CD4-positive, alpha-beta T cell treated with Interleukin-15 for 4 hours (primary cell): Measurements from ENCODE around the gene RPA3.

ENCODE experiments used
- DNase-seq: peaks from one replicate; pipeline ENCODE4 v3.0.0-alpha.2; 2020; ENCODE audit warnings: low spot score

RPA3 gene

DNA sequence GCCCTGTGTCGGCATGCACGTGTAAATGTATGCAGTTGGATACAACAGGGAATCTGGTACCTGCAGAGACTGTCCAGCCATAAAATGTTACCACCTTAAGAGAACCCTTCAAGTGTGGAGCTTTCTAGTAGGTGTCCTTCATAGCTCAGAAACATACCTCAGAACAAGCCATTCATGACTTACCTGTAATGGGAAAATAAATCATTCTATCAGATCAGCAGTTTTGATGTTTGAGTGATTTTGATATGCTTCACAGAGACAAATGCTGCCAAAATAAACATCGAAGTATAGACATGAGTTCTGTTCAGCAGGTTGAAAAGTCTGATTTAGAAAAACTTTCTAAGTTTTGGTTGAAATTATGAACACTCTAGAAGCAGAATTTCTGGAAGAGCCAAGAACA is 111.4 kb downstream of the RPA3 start:
- DNase-seq = no peak

- no peak for DNase-seq
These were observed 122.2 kb downstream of the RPA3 start for GRCh38 chr7:7596176-7596575.

DNA sequence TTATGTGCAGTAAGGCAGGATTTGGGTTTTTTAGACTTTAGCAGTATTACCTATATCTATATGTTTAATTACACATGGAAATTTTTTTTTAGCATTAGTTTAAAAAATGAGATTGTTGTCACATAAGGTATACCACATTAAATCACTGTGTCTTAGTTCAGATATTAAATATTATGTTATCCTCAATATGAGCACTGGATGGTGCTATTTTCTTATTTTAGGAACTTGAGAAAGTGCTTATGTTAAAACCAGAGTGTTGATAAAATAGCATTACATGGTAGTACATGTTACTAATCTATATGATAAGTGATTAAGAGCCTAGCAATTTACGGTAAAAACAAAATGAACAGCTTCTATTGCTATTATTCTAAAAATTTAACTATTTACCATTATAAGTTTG is 123.0 kb downstream of the RPA3 start:
- DNase-seq = peak; percentile 38
